GM23338 (cell line): ENCODE results near the gene B4GALT5. TPM values are rescaled to one million over a fixed set of nuclear protein-coding genes. Genes with fewer than 3 reads are reported as not detected.
A peak's percentile ranks its signal among the peaks of the same experiment; 100 is the strongest.

Experiments
- ATAC-seq: fragments of 200-7000 bp; cut with Tn5 transposase; 3 replicates; pipeline ENCODE4 v1.9.1; 2020
- DNase-seq: peaks from one replicate; pipeline ENCODE4 v3.0.0-alpha.2; 2015; ENCODE audit warnings: low spot score
- H2AFZ ChIP-seq: fragments of 200-600 bp; sonication (generic); 2 replicates; pipeline ENCODE4 v1.8.0; 2016; ENCODE audit warnings: antibody characterized with exemption, mild to moderate bottlenecking, moderate library complexity
- H3F3A ChIP-seq: fragments of 200-600 bp; sonication (generic); replicated peaks from 2 replicates; pipeline ENCODE4 v1.8.0; 2017; ENCODE audit warnings: antibody characterized with exemption, mixed run types, low read depth
- H3K27ac ChIP-seq: fragments of 200-600 bp; sonication (generic); 2 replicates; pipeline ENCODE4 v1.6.1; 2016; ENCODE audit warnings: low read depth
- H3K27me3 ChIP-seq: fragments of 200-600 bp; sonication (generic); 2 replicates; pipeline ENCODE4 v1.8.0; 2016; ENCODE audit warnings: mild to moderate bottlenecking, mixed run types, moderate library complexity; ENCODE audit not compliant: insufficient read depth
- H3K36me3 ChIP-seq: fragments of 200-600 bp; sonication (generic); 2 replicates; pipeline ENCODE4 v1.8.0; 2016; ENCODE audit warnings: mild to moderate bottlenecking; ENCODE audit not compliant: insufficient read depth
- H3K4me1 ChIP-seq: fragments of 200-600 bp; sonication (generic); 2 replicates; pipeline ENCODE4 v1.8.0; 2016; ENCODE audit warnings: mild to moderate bottlenecking, moderate library complexity; ENCODE audit not compliant: insufficient read depth
- H3K4me2 ChIP-seq: fragments of 200-600 bp; sonication (generic); 2 replicates; pipeline ENCODE4 v1.7.1; 2017; ENCODE audit warnings: mixed run types
- H3K4me3 ChIP-seq: fragments of 200-600 bp; sonication (generic); 2 replicates; pipeline ENCODE4 v1.6.1; 2016; ENCODE audit warnings: mixed run types
- H3K79me2 ChIP-seq: fragments of 200-600 bp; sonication (generic); replicated peaks from 2 replicates; pipeline ENCODE4 v1.8.0; 2017; ENCODE audit warnings: mild to moderate bottlenecking; ENCODE audit not compliant: insufficient read depth
- H3K9me2 ChIP-seq: fragments of 200-600 bp; sonication (generic); 2 replicates; pipeline ENCODE4 v1.8.0; 2017; ENCODE audit not compliant: insufficient read depth
- H4K20me1 ChIP-seq: fragments of 200-600 bp; sonication (generic); replicated peaks from 2 replicates; pipeline ENCODE4 v1.8.0; 2017; ENCODE audit warnings: mild to moderate bottlenecking; ENCODE audit not compliant: insufficient read depth
- H3K27ac Mint-ChIP-seq: 2 replicates; pipeline ENCODE4 v1.8.0; 2020; ENCODE audit warnings: inconsistent platforms, mild to moderate bottlenecking, moderate library complexity, mixed read lengths
- H3K27me3 Mint-ChIP-seq: 3 replicates; pipeline ENCODE4 v1.8.0; 2022; ENCODE audit warnings: low read depth, mild to moderate bottlenecking, moderate library complexity, mixed read lengths, inconsistent platforms; ENCODE audit not compliant: insufficient read depth, poor library complexity
- H3K36me3 Mint-ChIP-seq: 3 replicates; pipeline ENCODE4 v1.8.0; 2021; ENCODE audit warnings: low read depth, mild to moderate bottlenecking, inconsistent platforms, moderate library complexity, mixed read lengths
- H3K4me1 Mint-ChIP-seq: 3 replicates; pipeline ENCODE4 v1.8.0; 2020; ENCODE audit warnings: mild to moderate bottlenecking, inconsistent platforms, mixed read lengths
- H3K4me3 Mint-ChIP-seq: 3 replicates; pipeline ENCODE4 v1.8.0; 2021; ENCODE audit warnings: moderate library complexity, mild to moderate bottlenecking, inconsistent platforms, mixed read lengths
- H3K9me3 Mint-ChIP-seq: 3 replicates; pipeline ENCODE4 v1.8.0; 2020; ENCODE audit warnings: moderate library complexity, mild to moderate bottlenecking, inconsistent platforms, mixed read lengths
- CREB1 ChIP-seq: fragments of 250-450 bp; sonication (Bioruptor Pico); IDR thresholded peaks from 2 replicates; pipeline ENCODE4 v1.5.0; 2020; ENCODE audit warnings: low read depth, mild to moderate bottlenecking, moderate library complexity
- CTCF ChIP-seq, 2 experiments: fragments of 200-600 bp in 1 of 2; sonication (generic) in 1 of 2; conservative IDR thresholded peaks; 2 replicates each; pipeline versions ENCODE4 v1.5.1 to v1.6.1; 2016 to 2017; ENCODE audit warnings: antibody characterized with exemption in 2 of 2, low read depth in 2 of 2, mild to moderate bottlenecking in 2 of 2, moderate library complexity in 1 of 2
- ETS1 ChIP-seq: IDR thresholded peaks from 2 replicates; pipeline ENCODE4 v1.6.1; 2016; ENCODE audit warnings: antibody characterized with exemption
- EZH2 ChIP-seq: fragments of 200-600 bp; sonication (generic); IDR thresholded peaks from one replicate; pipeline ENCODE4 v1.8.0; 2017; ENCODE audit warnings: antibody characterized with exemption, mild to moderate bottlenecking, low read depth; ENCODE audit not compliant: unreplicated experiment
- EZH2phosphoT487 ChIP-seq: fragments of 200-600 bp; sonication (generic); IDR thresholded peaks from one replicate; pipeline ENCODE4 v1.8.1; 2018; ENCODE audit warnings: antibody characterized with exemption; ENCODE audit not compliant: unreplicated experiment
- JUNB ChIP-seq: IDR thresholded peaks from one replicate; pipeline ENCODE4 v1.6.1; 2016; ENCODE audit warnings: antibody characterized with exemption; ENCODE audit not compliant: unreplicated experiment
- NANOG ChIP-seq: IDR thresholded peaks from 2 replicates; pipeline ENCODE4 v1.6.1; 2016; ENCODE audit warnings: antibody characterized with exemption, borderline replicate concordance
- POLR2AphosphoS5 ChIP-seq: IDR thresholded peaks from 2 replicates; pipeline ENCODE4 v1.6.1; 2016; ENCODE audit warnings: antibody characterized with exemption, low read depth
- REST ChIP-seq: IDR thresholded peaks from one replicate; pipeline ENCODE4 v1.6.1; 2018; ENCODE audit warnings: antibody characterized with exemption; ENCODE audit not compliant: unreplicated experiment
- STAT1 ChIP-seq: IDR thresholded peaks from one replicate; pipeline ENCODE4 v1.6.1; 2016; ENCODE audit warnings: antibody characterized with exemption; ENCODE audit not compliant: unreplicated experiment
- ZNF114 ChIP-seq: fragments of 250-450 bp; sonication (Bioruptor Pico); IDR thresholded peaks from 2 replicates; pipeline ENCODE4 v1.5.0; 2020; ENCODE audit warnings: mild to moderate bottlenecking, moderate library complexity
- ZNF331 ChIP-seq: fragments of 250-450 bp; sonication (Bioruptor Pico); IDR thresholded peaks from 2 replicates; pipeline ENCODE4 v1.5.0; 2020; ENCODE audit warnings: low read depth, mild to moderate bottlenecking, moderate library complexity
- ZNF462 ChIP-seq: fragments of 250-450 bp; sonication (Bioruptor Pico); IDR thresholded peaks from 2 replicates; pipeline ENCODE4 v1.5.0; 2020; ENCODE audit warnings: mild to moderate bottlenecking, moderate library complexity
- polyA plus RNA-seq: library from polyadenylated mRNA; unstranded; fragments of >200 nt; fragmentation: Nextera tagmentation; extraction: Ambion mirVana; gene quantifications from 2 replicates; pipeline ENCODE4 v1.2.1, GENCODE V29; 2016
- total RNA-seq: library from RNA; depleted of rRNA; stranded (reverse); fragments of >200 nt; shearing (Covaris generic); gene quantifications from 2 replicates; pipeline ENCODE4 v1.2.3, GENCODE V29; 2014

The B4GALT5 gene
- total and polyA plus RNA-seq, 2 experiments from 2014 or later: 19.1 to 50.3 TPM

- ATAC-seq: no peak
Measured at GRCh38 chr20:49690899-49691620, 22.6 kb downstream of the B4GALT5 start.

More at GRCh38 chr20:49690899-49691620, 22.6 kb downstream of the B4GALT5 start:
- Histone ChIP-seq H3F3A (0 out of 2 replicates have a peak, but pooled peaks cover 3% of the 10 kb centered on the region), H4K20me1 (peaks cover 82% of the 10 kb centered on the region), H3K4me1 (peaks cover 61% of the 10 kb centered on the region), H2AFZ (no peak overlapping the region), H3K4me3 (no peak overlapping the region), H3K27ac (no peak overlapping the region), H3K9me2 (no peaks in the 10 kb centered on the region), H3K79me2 (peaks cover 100% of the 10 kb centered on the region), H3K27me3 (no peaks in the 10 kb centered on the region), H3K4me2 (no peak overlapping the region), H3K36me3 (no peaks in the 10 kb centered on the region)
- DNase-seq: no peak
- Mint-ChIP-seq H3K4me3 (no peak overlapping the region), H3K27me3 (peaks cover 5% of the 10 kb centered on the region), H3K4me1 (peaks cover 81% of the 10 kb centered on the region), H3K27ac (0 out of 2 replicates have a peak overlapping the region, but pooled peaks have one; percentile 22), H3K9me3 (no peaks in the 10 kb centered on the region), H3K36me3 (no peaks in the 10 kb centered on the region)
- no peak for TF ChIP-seq ETS1
- no peak for TF ChIP-seq REST
- TF ChIP-seq NANOG: no peak
- no peak for TF ChIP-seq ZNF331
- TF ChIP-seq JUNB: no peak
- TF ChIP-seq ZNF462 (CRISPR knock-in tag): no peak
- no peak for TF ChIP-seq CTCF (conservative IDR thresholded peaks at IDR 0.05; ENCODE audit: low read depth in 2 of 2)
- TF ChIP-seq STAT1: no peak
- TF ChIP-seq POLR2AphosphoS5: no peak
- no peak for TF ChIP-seq CREB1
- TF ChIP-seq ZNF114 (CRISPR knock-in tag): no peak
- no peak for TF ChIP-seq EZH2phosphoT487
- no peak for TF ChIP-seq EZH2
